HepG2 (cell line): ENCODE data around the gene B9D2. TPM values are rescaled to one million over a fixed set of nuclear protein-coding genes. Genes with fewer than 3 reads are reported as not detected.
A peak's percentile ranks its signal among the peaks of the same experiment; 100 is the strongest.

ENCODE experiments used
- ARNT ChIP-seq: fragments of 450-650 bp; IDR thresholded peaks from 2 replicates; pipeline ENCODE4 v1.6.1; 2017
- ATF1 ChIP-seq: IDR thresholded peaks from 2 replicates; pipeline ENCODE4 v1.6.1; 2016; ENCODE audit warnings: mild to moderate bottlenecking, control low read depth
- EED ChIP-seq: sonication (generic); formaldehyde crosslinking; IDR thresholded peaks from 2 replicates; pipeline ENCODE4 v1.5.0; 2020; ENCODE audit warnings: mild to moderate bottlenecking, missing genetic modification reagents
- ELF3 ChIP-seq: IDR thresholded peaks from 2 replicates; pipeline ENCODE4 v1.6.1; 2016; ENCODE audit warnings: missing genetic modification reagents, missing compliant biosample characterization
- FIP1L1 ChIP-seq: fragments of 200-400 bp; formaldehyde crosslinking; IDR thresholded peaks from 2 replicates; pipeline ENCODE4 v1.6.1; 2018; ENCODE audit warnings: low read depth, mild to moderate bottlenecking, low read length, moderate library complexity, borderline replicate concordance; ENCODE audit not compliant: insufficient read depth
- IRF2 ChIP-seq: IDR thresholded peaks from 2 replicates; pipeline ENCODE4 v1.6.1; 2018; ENCODE audit warnings: missing genetic modification reagents, missing compliant biosample characterization
- JUN ChIP-seq: sonication (generic); formaldehyde crosslinking; IDR thresholded peaks from 2 replicates; pipeline ENCODE4 v1.4.0; 2020; ENCODE audit warnings: mild to moderate bottlenecking, missing genetic modification reagents
- KAT7 ChIP-seq: IDR thresholded peaks from 2 replicates; pipeline ENCODE4 v1.6.1; 2018; ENCODE audit warnings: borderline replicate concordance, missing compliant biosample characterization
- KLF9 ChIP-seq: IDR thresholded peaks from 2 replicates; pipeline ENCODE4 v1.6.1; 2016; ENCODE audit warnings: low read depth
- MAFK ChIP-seq, 2 experiments: IDR thresholded peaks in 1 of 2; conservative IDR thresholded peaks in 1 of 2; 2 replicates each; pipeline ENCODE4 v1.6.1; 2011; ENCODE audit warnings: improper control_type of control experiment in 2 of 2, low read length in 2 of 2
- NCOA5 ChIP-seq: sonication (generic); formaldehyde crosslinking; IDR thresholded peaks from 2 replicates; pipeline ENCODE4 v1.4.0; 2020; ENCODE audit warnings: missing genetic modification reagents
- NFRKB ChIP-seq: fragments of 450-650 bp; IDR thresholded peaks from 2 replicates; pipeline ENCODE4 v1.6.1; 2017
- PITX1 ChIP-seq: sonication (generic); formaldehyde crosslinking; IDR thresholded peaks from 2 replicates; pipeline ENCODE4 v1.5.1; 2020; ENCODE audit warnings: mild to moderate bottlenecking, missing genetic modification reagents
- POLR2AphosphoS5 ChIP-seq: IDR thresholded peaks from 2 replicates; pipeline ENCODE4 v1.6.1; 2012; ENCODE audit warnings: low read depth, low read length
- RFXAP ChIP-seq: sonication (generic); formaldehyde crosslinking; IDR thresholded peaks from 2 replicates; pipeline ENCODE4 v1.4.0; 2020; ENCODE audit warnings: missing genetic modification reagents, borderline replicate concordance
- RXRA ChIP-seq: sonication (generic); formaldehyde crosslinking; IDR thresholded peaks from 2 replicates; pipeline ENCODE4 v1.5.1; 2020; ENCODE audit warnings: missing genetic modification reagents
- SCMH1 ChIP-seq: sonication (generic); formaldehyde crosslinking; IDR thresholded peaks from 2 replicates; pipeline ENCODE4 v1.9.0; 2021; ENCODE audit warnings: missing genetic modification reagents, mild to moderate bottlenecking, borderline replicate concordance
- SP140L ChIP-seq: sonication (generic); formaldehyde crosslinking; IDR thresholded peaks from 2 replicates; pipeline ENCODE4 v1.4.0; 2020; ENCODE audit warnings: missing genetic modification reagents, borderline replicate concordance
- SRF ChIP-seq: IDR thresholded peaks from 2 replicates; pipeline ENCODE4 v1.6.1; 2011; ENCODE audit warnings: mild to moderate bottlenecking, low read depth, low read length, moderate library complexity
- TAF1 ChIP-seq: sonication (generic); formaldehyde crosslinking; IDR thresholded peaks from 2 replicates; pipeline ENCODE4 v1.4.0; 2020; ENCODE audit warnings: missing genetic modification reagents
- ZBTB38 ChIP-seq: sonication (generic); formaldehyde crosslinking; IDR thresholded peaks from 2 replicates; pipeline ENCODE4 v1.5.1; 2020; ENCODE audit warnings: mild to moderate bottlenecking, missing genetic modification reagents
- ZFP36L1 ChIP-seq: sonication (generic); formaldehyde crosslinking; IDR thresholded peaks from 2 replicates; pipeline ENCODE4 v1.8.0; 2022; ENCODE audit warnings: mild to moderate bottlenecking, missing genetic modification reagents, moderate library complexity
- ZFP82 ChIP-seq: sonication (generic); formaldehyde crosslinking; IDR thresholded peaks from 2 replicates; pipeline ENCODE4 v1.5.1; 2020; ENCODE audit warnings: mild to moderate bottlenecking, missing genetic modification reagents, borderline replicate concordance
- ZKSCAN1 ChIP-seq: fragments of 150-350 bp; IDR thresholded peaks from 2 replicates; pipeline ENCODE4 v1.6.1; 2014; ENCODE audit warnings: low read length
- ZNF383 ChIP-seq: sonication (generic); formaldehyde crosslinking; IDR thresholded peaks from 2 replicates; pipeline ENCODE4 v1.4.0; 2020; ENCODE audit warnings: missing genetic modification reagents, mild to moderate bottlenecking, borderline replicate concordance
- ZNF619 ChIP-seq: sonication (generic); formaldehyde crosslinking; IDR thresholded peaks from 2 replicates; pipeline ENCODE4 v1.4.0; 2020; ENCODE audit warnings: mild to moderate bottlenecking, missing genetic modification reagents
- ZNF749 ChIP-seq: sonication (generic); formaldehyde crosslinking; IDR thresholded peaks from 2 replicates; pipeline ENCODE4 v1.8.0; 2022; ENCODE audit warnings: mild to moderate bottlenecking, missing genetic modification reagents, moderate library complexity, borderline replicate concordance
- polyA plus RNA-seq, 8 experiments: library from polyadenylated mRNA; depleted of rRNA in 3 of 8; stranded (reverse) in 7 of 8; unstranded in 1 of 8; fragments of >200 nt; fragmentation: Illumina TruSeq in 4 of 8; extraction: Trizol in 4 of 8; gene quantifications; 2 replicates each; pipeline versions ENCODE4 v1.2.1 to v1.2.3, GENCODE V29; 2011 to 2016; ENCODE audit warnings: low read depth in 4 of 8, missing spikeins in 1 of 8, mixed read lengths in 1 of 8; ENCODE audit not compliant: insufficient read depth in 1 of 8
- total RNA-seq, 5 experiments: library from RNA; depleted of rRNA; stranded (reverse); fragments of >200 nt; fragmentation: Illumina TruSeq; extraction: Trizol; gene quantifications; 2 replicates each; pipeline ENCODE4 v1.2.3, GENCODE V29; 2016; ENCODE audit warnings: low read depth in 1 of 5
- TF ChIP-seq, protein P1 (sequence below): sonication (generic); formaldehyde crosslinking; conservative IDR thresholded peaks from 2 replicates; pipeline ENCODE4 v1.4.0; 2020; ENCODE audit warnings: missing genetic modification reagents
- TF ChIP-seq, protein P2 (sequence below): sonication (generic); formaldehyde crosslinking; IDR thresholded peaks from 2 replicates; pipeline ENCODE4 v1.5.0; 2020; ENCODE audit warnings: missing genetic modification reagents
- TF ChIP-seq, protein P3 (sequence below): sonication (generic); formaldehyde crosslinking; IDR thresholded peaks from 2 replicates; pipeline ENCODE4 v1.8.1; 2023; ENCODE audit warnings: mild to moderate bottlenecking, missing genetic modification reagents

Gene B9D2
- total and polyA plus RNA-seq, 2 of the 13 experiments (the other 11 are each of a cell fraction or from before 2014, with no cell fraction given): 3.1 to 4.4 TPM

DNA sequence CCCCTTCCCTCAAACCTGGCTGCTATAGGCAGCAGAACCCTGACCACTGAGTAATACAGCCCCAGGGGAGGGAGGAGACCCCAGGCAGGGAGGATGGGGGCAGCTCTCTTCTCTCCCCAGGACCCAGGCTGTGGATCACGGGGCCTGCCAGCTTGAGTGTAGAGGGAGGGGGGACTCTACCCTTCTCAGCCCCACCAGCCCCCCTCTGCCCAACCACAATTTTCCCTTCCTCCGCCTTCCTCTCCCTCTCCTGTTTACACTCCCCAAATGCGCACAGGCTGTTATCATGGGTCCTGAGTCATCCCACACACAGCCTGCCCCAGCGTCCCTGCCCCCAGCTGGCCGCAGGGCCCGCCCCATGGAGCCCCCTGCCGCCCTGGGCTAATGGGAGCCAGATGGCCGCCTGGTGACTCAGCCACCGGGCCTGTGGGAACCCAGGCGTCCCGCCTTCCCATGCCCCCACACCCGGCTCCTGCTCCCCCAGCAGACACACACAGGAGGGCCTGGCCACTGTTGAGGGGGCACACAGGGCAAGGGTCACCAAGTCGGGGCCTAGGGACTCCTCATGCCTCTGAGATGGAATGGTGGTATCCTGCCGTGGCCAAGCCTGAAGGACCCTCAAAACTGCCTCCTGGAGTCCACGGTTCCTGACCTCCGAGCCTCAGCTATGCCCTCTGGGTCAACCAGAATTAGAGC, 40.4 kb downstream of the B9D2 start (continued):
- TF ChIP-seq, protein P1, sequence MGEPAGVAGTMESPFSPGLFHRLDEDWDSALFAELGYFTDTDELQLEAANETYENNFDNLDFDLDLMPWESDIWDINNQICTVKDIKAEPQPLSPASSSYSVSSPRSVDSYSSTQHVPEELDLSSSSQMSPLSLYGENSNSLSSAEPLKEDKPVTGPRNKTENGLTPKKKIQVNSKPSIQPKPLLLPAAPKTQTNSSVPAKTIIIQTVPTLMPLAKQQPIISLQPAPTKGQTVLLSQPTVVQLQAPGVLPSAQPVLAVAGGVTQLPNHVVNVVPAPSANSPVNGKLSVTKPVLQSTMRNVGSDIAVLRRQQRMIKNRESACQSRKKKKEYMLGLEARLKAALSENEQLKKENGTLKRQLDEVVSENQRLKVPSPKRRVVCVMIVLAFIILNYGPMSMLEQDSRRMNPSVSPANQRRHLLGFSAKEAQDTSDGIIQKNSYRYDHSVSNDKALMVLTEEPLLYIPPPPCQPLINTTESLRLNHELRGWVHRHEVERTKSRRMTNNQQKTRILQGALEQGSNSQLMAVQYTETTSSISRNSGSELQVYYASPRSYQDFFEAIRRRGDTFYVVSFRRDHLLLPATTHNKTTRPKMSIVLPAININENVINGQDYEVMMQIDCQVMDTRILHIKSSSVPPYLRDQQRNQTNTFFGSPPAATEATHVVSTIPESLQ (CRISPR knock-in tag): no peak
- no peak for TF ChIP-seq ZNF749 (CRISPR knock-in tag)
- no peak for TF ChIP-seq MAFK (conservative IDR thresholded peaks at IDR 0.05 in 1 of 2, IDR thresholded peaks at IDR 0.05 in 1 of 2; ENCODE audit: low read length in 2 of 2)
- no peak for TF ChIP-seq SP140L (CRISPR knock-in tag)
- TF ChIP-seq RXRA (CRISPR knock-in tag): peak; percentile 12; the same call in 1 of the 2 replicates
- TF ChIP-seq ATF1 (CRISPR knock-in tag): no peak
- no peak for TF ChIP-seq ZKSCAN1
- no peak for TF ChIP-seq SCMH1 (CRISPR knock-in tag)
- TF ChIP-seq ZNF383: no peak
- TF ChIP-seq ZFP82 (CRISPR knock-in tag): no peak
- peak; percentile 43; the same call in 1 of the 2 replicates for TF ChIP-seq ELF3
- TF ChIP-seq EED: 0 out of 2 replicates have a peak, but pooled peaks have one; percentile 42
- no peak for TF ChIP-seq NCOA5
- no peak for TF ChIP-seq ARNT
- no peak for TF ChIP-seq KLF9 (CRISPR knock-in tag)
- TF ChIP-seq, protein P2, sequence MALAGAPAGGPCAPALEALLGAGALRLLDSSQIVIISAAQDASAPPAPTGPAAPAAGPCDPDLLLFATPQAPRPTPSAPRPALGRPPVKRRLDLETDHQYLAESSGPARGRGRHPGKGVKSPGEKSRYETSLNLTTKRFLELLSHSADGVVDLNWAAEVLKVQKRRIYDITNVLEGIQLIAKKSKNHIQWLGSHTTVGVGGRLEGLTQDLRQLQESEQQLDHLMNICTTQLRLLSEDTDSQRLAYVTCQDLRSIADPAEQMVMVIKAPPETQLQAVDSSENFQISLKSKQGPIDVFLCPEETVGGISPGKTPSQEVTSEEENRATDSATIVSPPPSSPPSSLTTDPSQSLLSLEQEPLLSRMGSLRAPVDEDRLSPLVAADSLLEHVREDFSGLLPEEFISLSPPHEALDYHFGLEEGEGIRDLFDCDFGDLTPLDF (CRISPR knock-in tag): no peak
- no peak for TF ChIP-seq NFRKB
- peak; percentile 63; the same call in 1 of the 2 replicates for TF ChIP-seq JUN
- TF ChIP-seq ZBTB38: 0 out of 2 replicates have a peak, but pooled peaks have one; percentile 11
- no peak for TF ChIP-seq ZFP36L1
- TF ChIP-seq KAT7 (CRISPR knock-in tag): no peak
- no peak for TF ChIP-seq RFXAP (CRISPR knock-in tag)
- no peak for TF ChIP-seq POLR2AphosphoS5
- TF ChIP-seq TAF1 (CRISPR knock-in tag): no peak
- no peak for TF ChIP-seq SRF
- no peak for TF ChIP-seq FIP1L1
- TF ChIP-seq, protein P3, sequence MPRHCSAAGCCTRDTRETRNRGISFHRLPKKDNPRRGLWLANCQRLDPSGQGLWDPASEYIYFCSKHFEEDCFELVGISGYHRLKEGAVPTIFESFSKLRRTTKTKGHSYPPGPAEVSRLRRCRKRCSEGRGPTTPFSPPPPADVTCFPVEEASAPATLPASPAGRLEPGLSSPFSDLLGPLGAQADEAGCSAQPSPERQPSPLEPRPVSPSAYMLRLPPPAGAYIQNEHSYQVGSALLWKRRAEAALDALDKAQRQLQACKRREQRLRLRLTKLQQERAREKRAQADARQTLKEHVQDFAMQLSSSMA (CRISPR knock-in tag): no peak
- TF ChIP-seq IRF2 (CRISPR knock-in tag): no peak
- TF ChIP-seq PITX1 (CRISPR knock-in tag): no peak
- TF ChIP-seq ZNF619 (CRISPR knock-in tag): no peak
